GM21526 (cell line): ENCODE data around the gene DPP4.
"Not testable (repeated sequence)": the region's sequence is repeated elsewhere in the genome, so short reads cannot be mapped to it uniquely, and the experiment has no call there.

Experiments used
- ATAC-seq: cut with Tn5 transposase; IDR thresholded peaks from one replicate; pipeline ENCODE4 v1.9.1; 2021; ENCODE audit warnings: moderate library complexity; ENCODE audit not compliant: unreplicated experiment, low FRiP score

The DPP4 gene

GRCh38 chr2:161994761-161995520 is 79.1 kb downstream of the DPP4 start:
- ATAC-seq: no peak

GRCh38 chr2:161992531-161992930 is 81.5 kb downstream of the DPP4 start:
- ATAC-seq: no peak

- ATAC-seq: no peak
Observed at GRCh38 chr2:161991991-161992390, 82.0 kb downstream of the DPP4 start.

- no peak for ATAC-seq
Observed at GRCh38 chr2:161990741-161991140, 83.3 kb downstream of the DPP4 start.

GRCh38 chr2:161990036-161990435 is 84.0 kb downstream of the DPP4 start:
- no peak for ATAC-seq

GRCh38 chr2:161988589-161988988 is 85.4 kb downstream of the DPP4 start:
- ATAC-seq: no peak

- no peak for ATAC-seq
Observed at GRCh38 chr2:161987311-161987710, 86.7 kb downstream of the DPP4 start.

- ATAC-seq: no peak
Observed at GRCh38 chr2:161983866-161984265, 90.1 kb downstream of the DPP4 start.

GRCh38 chr2:161983331-161983651 is 90.7 kb downstream of the DPP4 start:
- ATAC-seq: no peak

- no peak for ATAC-seq
Observed at GRCh38 chr2:161982548-161983330, 91.3 kb downstream of the DPP4 start.

- ATAC-seq: no peak
Observed at GRCh38 chr2:161981679-161982250, 92.2 kb downstream of the DPP4 start.

GRCh38 chr2:161980976-161981375 is 93.0 kb downstream of the DPP4 start:
- ATAC-seq: no peak

GRCh38 chr2:161979490-161979889 is 94.5 kb downstream of the DPP4 start:
- ATAC-seq: no peak

- ATAC-seq: not testable (repeated sequence)
Observed at GRCh38 chr2:161977926-161978325, 96.1 kb downstream of the DPP4 start.

- ATAC-seq: no peak
Observed at GRCh38 chr2:161976917-161977316, 97.1 kb downstream of the DPP4 start.

- ATAC-seq: no peak
Observed at GRCh38 chr2:161976295-161976694, 97.7 kb downstream of the DPP4 start.

GRCh38 chr2:161975813-161976160 is 98.2 kb downstream of the DPP4 start:
- no peak for ATAC-seq

- ATAC-seq: no peak
Observed at GRCh38 chr2:161975062-161975812, 98.8 kb downstream of the DPP4 start.

- ATAC-seq: no peak
Observed at GRCh38 chr2:161974461-161974860, 99.6 kb downstream of the DPP4 start.

GRCh38 chr2:161972866-161973265 is 101.1 kb downstream of the DPP4 start:
- no peak for ATAC-seq

- ATAC-seq: no peak
Observed at GRCh38 chr2:161972232-161972631, 101.8 kb downstream of the DPP4 start.
